ENCODE measurements around the gene TXNDC11.

DNA sequence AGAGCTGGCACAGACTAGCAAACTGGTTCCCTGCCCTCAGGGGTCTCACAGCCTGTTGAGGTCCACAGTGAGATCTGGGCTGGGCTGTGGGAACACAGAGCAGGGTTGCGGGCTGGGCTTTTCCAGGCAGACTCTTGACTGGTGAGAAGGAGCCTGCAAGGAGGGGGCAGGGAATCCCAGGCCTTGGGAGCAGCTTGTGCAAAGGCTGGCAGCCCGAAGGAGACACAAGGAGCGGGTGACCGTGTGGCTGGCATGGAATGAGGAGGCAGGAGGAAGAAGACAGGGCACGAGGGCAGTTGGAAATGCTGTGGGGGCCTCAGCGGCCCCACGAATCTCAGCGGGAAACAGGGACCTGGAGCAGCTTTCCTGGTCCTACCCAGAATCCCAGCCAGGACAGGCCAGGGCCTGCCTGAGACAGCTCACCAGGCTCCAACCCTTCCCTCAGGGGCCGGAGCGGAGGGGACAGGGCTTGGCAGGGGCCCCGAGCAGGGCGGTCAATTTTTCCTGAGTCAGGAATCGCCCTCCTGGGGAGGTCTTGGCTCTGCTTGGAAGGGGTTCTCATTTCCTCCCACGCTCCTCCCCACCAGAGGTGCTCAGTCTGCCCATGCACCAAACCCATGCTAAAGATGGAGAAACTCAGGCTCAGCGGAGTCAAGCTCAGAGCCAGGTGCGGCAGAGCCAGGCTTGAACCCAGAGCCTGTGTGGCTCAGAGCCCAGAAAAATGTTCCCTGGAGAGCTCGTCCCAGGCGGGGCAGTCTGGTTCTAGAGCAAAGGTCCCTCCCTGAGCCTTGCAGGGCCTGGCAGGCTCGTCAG, 83.6 kb downstream of the TXNDC11 start:
- TF ChIP-seq, protein P1, sequence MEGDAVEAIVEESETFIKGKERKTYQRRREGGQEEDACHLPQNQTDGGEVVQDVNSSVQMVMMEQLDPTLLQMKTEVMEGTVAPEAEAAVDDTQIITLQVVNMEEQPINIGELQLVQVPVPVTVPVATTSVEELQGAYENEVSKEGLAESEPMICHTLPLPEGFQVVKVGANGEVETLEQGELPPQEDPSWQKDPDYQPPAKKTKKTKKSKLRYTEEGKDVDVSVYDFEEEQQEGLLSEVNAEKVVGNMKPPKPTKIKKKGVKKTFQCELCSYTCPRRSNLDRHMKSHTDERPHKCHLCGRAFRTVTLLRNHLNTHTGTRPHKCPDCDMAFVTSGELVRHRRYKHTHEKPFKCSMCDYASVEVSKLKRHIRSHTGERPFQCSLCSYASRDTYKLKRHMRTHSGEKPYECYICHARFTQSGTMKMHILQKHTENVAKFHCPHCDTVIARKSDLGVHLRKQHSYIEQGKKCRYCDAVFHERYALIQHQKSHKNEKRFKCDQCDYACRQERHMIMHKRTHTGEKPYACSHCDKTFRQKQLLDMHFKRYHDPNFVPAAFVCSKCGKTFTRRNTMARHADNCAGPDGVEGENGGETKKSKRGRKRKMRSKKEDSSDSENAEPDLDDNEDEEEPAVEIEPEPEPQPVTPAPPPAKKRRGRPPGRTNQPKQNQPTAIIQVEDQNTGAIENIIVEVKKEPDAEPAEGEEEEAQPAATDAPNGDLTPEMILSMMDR (optimal IDR thresholded peaks at IDR 0.05 in 1 of 3, IDR thresholded peaks at IDR 0.05 in 1 of 3, conservative IDR thresholded peaks at IDR 0.05 in 1 of 3; ENCODE audit: extremely low read depth in 1 of 3, insufficient read depth in 2 of 3, low read length in 3 of 3) = no peak
- TF ChIP-seq EZH2 (IDR thresholded peaks at IDR 0.05; ENCODE audit: low read length) = no peak
